Activated CD4-positive, CD25-positive, alpha-beta regulatory T cell treated with anti-CD3 and anti-CD28 coated beads, Interleukin-2, amount 50 U/mL, for 72 hours (primary cell): ENCODE results near the gene FAT2.

Experiments used
- DNase-seq: peaks from one replicate; pipeline ENCODE4 v3.0.0; 2021

The FAT2 gene

DNA sequence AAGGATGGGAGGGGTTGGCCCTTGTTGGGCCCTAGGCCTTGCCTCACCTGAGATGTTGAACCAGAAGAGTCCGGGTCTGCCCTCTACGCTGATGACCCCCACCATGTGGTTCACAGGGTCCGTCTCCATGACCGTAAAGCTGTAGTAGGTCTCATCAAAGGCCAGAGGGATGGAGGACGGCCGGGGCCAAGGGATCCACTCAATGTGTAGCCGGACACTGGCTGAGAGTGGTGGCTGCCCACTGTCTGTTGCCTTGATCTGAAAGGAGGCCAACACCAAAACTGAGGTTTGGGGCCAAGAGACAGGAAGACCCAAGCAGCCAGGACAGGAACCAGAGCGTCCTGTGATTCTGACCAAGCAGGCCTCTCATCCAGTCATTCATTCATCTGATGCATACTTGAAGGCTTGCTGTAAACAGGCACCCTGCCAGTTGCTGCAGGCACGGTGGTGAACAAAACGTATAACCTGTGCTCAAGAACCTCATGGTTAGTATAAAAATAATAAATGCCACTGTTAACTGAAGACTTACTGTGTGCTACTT lies 37.9 kb downstream of the FAT2 start:
- no peak for DNase-seq

DNA sequence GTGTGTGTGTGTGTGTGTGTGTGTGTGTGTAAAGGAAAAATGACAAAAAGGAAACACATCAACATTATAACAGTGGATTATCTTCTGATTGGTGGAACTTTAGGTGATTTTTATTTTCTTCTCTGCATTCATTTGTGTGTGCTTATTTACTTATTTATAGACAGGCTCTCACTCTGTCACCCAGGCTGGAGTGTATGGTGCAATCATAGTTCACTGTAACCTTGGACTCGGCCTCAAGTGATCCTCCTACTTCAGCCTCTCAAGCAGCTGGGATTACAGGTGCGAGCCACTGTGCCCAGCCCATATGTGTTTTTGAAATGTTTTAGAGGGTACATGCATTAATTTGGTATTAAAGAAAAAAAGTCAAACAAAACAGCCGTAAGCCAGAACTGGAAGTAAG lies 39.1 kb downstream of the FAT2 start:
- DNase-seq: no peak

DNA sequence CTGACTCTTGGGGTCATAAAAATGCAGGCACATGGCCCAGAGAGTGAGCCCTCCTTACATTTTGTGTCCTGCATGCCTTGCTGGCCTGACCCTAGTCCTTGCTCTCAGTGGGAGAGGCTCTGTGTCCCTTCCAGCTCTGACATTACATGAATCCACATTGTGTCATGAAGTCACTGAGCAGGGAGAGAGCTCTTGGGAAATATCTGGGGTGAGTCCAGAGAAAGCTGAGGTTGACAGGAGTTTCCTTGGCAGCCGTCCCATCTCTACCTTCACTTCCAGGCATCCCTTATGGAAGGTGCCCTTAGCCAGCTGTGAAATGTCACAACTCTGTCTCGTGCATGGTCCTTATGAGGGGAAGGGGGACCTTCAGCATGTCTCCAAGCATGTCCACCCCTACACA lies 41.0 kb downstream of the FAT2 start:
- DNase-seq: no peak

DNA sequence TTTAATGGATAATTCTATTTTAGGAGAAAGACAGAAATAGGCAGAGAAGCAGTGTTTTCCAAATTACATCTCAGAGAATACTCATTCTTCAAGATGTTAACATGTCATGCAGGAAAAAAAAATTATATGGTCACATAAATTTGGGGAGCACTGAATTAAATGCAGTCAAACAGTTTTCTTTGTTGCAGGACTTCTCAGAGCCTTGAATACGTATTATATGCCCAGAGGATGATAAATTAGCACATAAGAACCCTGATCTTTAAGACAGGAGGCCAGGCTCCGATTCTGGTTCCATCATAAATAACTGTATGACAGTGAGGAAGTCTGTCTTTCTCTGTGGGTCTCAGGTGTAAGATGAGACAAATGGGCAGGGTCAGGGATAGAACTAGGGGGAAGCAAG lies 41.4 kb downstream of the FAT2 start:
- DNase-seq: no peak

DNA sequence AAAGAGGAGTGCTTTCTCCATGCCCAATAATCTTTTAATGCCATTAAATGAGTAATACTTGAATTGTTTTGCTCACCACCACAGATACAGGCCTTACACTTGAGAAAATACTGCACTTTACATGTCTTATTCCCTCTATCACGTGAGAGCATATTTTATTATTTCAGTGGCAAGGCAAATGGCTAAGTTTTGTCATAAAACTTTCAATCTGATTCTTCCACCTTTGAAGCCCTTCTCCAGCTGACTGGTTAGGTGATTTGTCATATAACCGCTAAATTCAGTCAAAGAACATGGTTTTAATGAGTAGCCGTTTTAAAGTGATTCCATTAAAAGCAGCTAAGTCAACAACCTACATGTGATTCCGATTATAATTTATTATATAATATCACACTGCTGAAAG lies 43.8 kb downstream of the FAT2 start:
- no peak for DNase-seq

DNA sequence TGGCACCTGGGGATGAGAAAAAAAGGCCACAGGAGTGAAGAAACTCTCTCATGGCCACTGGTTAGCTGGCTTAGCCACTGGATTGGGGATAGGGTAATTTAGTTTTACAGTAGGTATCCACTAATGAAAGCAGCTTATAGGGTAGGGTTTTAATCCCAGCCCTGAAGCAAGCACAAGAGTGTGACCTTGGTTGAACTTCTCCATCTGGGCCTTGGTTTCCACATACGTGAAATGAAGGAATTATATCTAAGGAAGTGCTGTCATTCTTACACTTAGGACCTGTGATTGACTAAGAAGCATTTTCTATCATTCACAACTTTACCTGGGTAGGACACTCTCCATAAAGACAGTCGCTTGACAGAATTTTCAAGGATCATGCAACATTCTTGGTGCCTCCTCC lies 49.6 kb downstream of the FAT2 start:
- DNase-seq: no peak
